Measurements from ENCODE around the gene CES2. TPM values are rescaled to one million over a fixed set of nuclear protein-coding genes. Genes with fewer than 3 reads are reported as not detected.

CES2 gene
- total and polyA plus RNA-seq, 9 of the 15 experiments (the other 6 are each of a cell fraction or from before 2014, with no cell fraction given), result 2.2 to 37.9 (median 24.4) TPM

DNA sequence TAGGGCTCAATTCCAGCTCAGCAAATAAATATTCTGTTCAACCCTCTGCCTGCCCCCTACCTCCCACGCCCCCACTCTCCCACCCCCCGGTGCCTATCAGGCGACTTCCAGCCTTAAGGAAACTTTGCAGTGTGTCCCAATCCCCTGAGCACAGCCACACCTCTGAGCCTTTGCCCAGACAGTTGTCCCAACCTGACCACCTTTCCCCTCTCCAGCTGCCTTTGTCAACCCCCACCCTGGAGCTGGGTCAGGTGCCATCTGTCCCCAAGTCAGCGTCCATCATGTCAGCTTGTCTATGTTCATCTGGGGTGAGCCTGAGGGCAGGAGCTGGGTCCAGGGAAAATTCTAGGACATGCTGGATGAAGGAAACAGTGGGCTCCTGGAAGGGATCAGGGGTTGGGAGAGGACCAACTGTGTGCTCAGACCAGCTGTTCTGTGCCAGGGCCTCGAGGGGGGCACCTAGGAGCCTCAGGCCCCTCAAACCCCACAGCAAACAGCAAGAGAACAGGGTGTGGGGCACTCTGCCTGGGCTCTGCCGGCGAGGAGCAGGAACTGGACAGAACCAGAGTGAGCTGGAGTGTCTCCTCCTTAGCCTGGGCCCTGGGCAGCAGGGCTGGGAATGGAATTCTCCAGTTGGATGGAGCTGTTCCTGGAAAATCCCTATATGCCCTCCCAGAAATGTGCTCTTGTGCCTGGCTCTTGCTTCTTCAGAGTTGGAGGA is 34.4 kb upstream of the CES2 start (continued):
- TF ChIP-seq ZNF277 (CRISPR knock-in tag; IDR thresholded peaks at IDR 0.05; ENCODE audit: borderline replicate concordance) (no peak), EGR1 (conservative IDR thresholded peaks at IDR 0.05) (peak; percentile 62), FOXK2 (conservative IDR thresholded peaks at IDR 0.05 in 1 of 2, IDR thresholded peaks at IDR 0.05 in 1 of 2; ENCODE audit: low read depth in 2 of 2) (no peak), CBFA2T2 (conservative IDR thresholded peaks at IDR 0.05) (0 out of 2 replicates have a peak, but pooled peaks have one; percentile 1), NFE2L1 (tag; IDR thresholded peaks at IDR 0.05; ENCODE audit: borderline replicate concordance, low read depth) (no peak), GATA2 (CRISPR knock-in tag; IDR thresholded peaks at IDR 0.05) (no peak), RBBP5 (IDR thresholded peaks at IDR 0.05; ENCODE audit: borderline replicate concordance, insufficient read depth, low read length, poor library complexity, severe bottlenecking) (no peak), STAG1 (CRISPR knock-in tag; IDR thresholded peaks at IDR 0.05; ENCODE audit: borderline replicate concordance) (no peak), XRCC4 (IDR thresholded peaks at IDR 0.05; ENCODE audit: extremely low read depth, insufficient read depth, insufficient read length) (no peak), EHMT2 (IDR thresholded peaks at IDR 0.05) (no peak), HLTF (IDR thresholded peaks at IDR 0.05) (no peak), ZBTB17 (CRISPR knock-in tag; IDR thresholded peaks at IDR 0.05) (0 out of 2 replicates have a peak, but pooled peaks have one; percentile 21), CBFA2T3 (IDR thresholded peaks at IDR 0.05) (peak; percentile 46), MAFG (tag; conservative IDR thresholded peaks at IDR 0.05) (no peak), SMARCA4 (IDR thresholded peaks at IDR 0.05) (no peak), CBX8 (IDR thresholded peaks at IDR 0.05; ENCODE audit: borderline replicate concordance, extremely low read depth, low read depth, low read length, poor library complexity, severe bottlenecking) (no peak)
- TF ChIP-seq, protein P1, sequence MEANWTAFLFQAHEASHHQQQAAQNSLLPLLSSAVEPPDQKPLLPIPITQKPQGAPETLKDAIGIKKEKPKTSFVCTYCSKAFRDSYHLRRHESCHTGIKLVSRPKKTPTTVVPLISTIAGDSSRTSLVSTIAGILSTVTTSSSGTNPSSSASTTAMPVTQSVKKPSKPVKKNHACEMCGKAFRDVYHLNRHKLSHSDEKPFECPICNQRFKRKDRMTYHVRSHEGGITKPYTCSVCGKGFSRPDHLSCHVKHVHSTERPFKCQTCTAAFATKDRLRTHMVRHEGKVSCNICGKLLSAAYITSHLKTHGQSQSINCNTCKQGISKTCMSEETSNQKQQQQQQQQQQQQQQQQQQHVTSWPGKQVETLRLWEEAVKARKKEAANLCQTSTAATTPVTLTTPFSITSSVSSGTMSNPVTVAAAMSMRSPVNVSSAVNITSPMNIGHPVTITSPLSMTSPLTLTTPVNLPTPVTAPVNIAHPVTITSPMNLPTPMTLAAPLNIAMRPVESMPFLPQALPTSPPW (CRISPR knock-in tag; IDR thresholded peaks at IDR 0.05), result peak; percentile 42; the same call in 1 of the 2 replicates
- TF ChIP-seq, protein P2, sequence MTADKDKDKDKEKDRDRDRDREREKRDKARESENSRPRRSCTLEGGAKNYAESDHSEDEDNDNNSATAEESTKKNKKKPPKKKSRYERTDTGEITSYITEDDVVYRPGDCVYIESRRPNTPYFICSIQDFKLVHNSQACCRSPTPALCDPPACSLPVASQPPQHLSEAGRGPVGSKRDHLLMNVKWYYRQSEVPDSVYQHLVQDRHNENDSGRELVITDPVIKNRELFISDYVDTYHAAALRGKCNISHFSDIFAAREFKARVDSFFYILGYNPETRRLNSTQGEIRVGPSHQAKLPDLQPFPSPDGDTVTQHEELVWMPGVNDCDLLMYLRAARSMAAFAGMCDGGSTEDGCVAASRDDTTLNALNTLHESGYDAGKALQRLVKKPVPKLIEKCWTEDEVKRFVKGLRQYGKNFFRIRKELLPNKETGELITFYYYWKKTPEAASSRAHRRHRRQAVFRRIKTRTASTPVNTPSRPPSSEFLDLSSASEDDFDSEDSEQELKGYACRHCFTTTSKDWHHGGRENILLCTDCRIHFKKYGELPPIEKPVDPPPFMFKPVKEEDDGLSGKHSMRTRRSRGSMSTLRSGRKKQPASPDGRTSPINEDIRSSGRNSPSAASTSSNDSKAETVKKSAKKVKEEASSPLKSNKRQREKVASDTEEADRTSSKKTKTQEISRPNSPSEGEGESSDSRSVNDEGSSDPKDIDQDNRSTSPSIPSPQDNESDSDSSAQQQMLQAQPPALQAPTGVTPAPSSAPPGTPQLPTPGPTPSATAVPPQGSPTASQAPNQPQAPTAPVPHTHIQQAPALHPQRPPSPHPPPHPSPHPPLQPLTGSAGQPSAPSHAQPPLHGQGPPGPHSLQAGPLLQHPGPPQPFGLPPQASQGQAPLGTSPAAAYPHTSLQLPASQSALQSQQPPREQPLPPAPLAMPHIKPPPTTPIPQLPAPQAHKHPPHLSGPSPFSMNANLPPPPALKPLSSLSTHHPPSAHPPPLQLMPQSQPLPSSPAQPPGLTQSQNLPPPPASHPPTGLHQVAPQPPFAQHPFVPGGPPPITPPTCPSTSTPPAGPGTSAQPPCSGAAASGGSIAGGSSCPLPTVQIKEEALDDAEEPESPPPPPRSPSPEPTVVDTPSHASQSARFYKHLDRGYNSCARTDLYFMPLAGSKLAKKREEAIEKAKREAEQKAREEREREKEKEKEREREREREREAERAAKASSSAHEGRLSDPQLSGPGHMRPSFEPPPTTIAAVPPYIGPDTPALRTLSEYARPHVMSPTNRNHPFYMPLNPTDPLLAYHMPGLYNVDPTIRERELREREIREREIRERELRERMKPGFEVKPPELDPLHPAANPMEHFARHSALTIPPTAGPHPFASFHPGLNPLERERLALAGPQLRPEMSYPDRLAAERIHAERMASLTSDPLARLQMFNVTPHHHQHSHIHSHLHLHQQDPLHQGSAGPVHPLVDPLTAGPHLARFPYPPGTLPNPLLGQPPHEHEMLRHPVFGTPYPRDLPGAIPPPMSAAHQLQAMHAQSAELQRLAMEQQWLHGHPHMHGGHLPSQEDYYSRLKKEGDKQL (CRISPR knock-in tag; IDR thresholded peaks at IDR 0.05; ENCODE audit: borderline replicate concordance), result no peak
